Testis (tissue), 2 donors: ENCODE data around the gene GRIK4.

Source experiments
- CTCF ChIP-seq, 3 experiments: fragments of 450-650 bp in 2 of 3; fragments of 200-600 bp in 1 of 3; sonication (generic) in 1 of 3; IDR thresholded peaks; one replicate each; pipeline ENCODE4 v1.5.1; 2016 to 2019; ENCODE audit warnings: antibody characterized with exemption in 3 of 3, mild to moderate bottlenecking in 2 of 3, moderate library complexity in 1 of 3
- POLR2A ChIP-seq: fragments of 450-650 bp; IDR thresholded peaks from one replicate; pipeline ENCODE4 v1.6.1; 2017; ENCODE audit warnings: antibody characterized with exemption, mild to moderate bottlenecking, moderate library complexity

- TF ChIP-seq CTCF (IDR thresholded peaks at IDR 0.05) (no peak), POLR2A (no peak)
These were observed 341.9 kb downstream of the GRIK4 start for GRCh38 chr11:120853435-120853834.
